LoVo (cell line): Measurements from ENCODE around the gene DENND5B.
"Not testable (repeated sequence)": the region's sequence is repeated elsewhere in the genome, so short reads cannot be mapped to it uniquely, and the experiment has no call there.

Experiments
- DNase-seq: peaks from one replicate; pipeline ENCODE4 v3.0.0-alpha.2; 2016; ENCODE audit warnings: low spot score

DENND5B gene

DNA sequence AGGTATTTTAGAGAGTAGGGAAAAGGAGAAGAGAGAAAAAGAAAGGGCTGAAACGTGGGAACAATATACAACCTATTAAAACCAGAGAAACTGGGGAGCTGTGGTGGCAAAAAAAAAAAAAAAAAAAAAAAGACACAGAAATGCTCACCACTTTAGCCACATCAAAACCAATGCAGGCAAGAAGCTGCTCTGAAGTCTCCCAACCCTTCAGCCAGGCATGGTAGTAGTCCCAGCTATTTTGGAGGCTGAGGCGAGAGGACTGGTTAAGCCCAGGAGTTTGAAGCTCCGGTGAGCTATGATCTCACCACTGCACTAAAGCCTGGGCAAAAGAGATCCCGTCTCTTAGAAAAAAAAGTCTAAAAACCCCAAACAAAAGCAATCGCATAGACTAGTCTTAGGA, 33.2 kb downstream of the DENND5B start:
- DNase-seq: no peak

- not testable (repeated sequence) for DNase-seq
Observed at GRCh38 chr12:31555466-31555865, 35.5 kb downstream of the DENND5B start.

GRCh38 chr12:31550590-31550989, 40.3 kb downstream of the DENND5B start:
- not testable (repeated sequence) for DNase-seq

DNA sequence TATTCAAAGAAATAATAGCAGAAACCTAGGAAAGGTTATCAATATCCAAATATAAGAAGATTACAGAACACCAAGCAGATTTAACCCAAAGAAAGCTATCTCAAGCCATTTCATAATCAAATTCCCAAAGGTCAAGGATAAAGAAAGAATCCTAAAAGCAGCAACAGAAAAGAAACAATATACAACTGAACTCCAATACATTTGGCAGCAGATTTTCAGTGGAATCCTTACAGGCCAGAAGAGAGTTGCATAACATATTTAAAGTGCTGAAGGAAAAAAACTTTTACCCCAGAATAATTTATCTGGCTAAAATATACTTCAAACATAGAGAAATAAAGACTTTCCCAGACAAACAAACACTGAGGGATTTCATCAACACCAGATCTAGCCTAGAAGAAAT, 54.3 kb downstream of the DENND5B start:
- no peak for DNase-seq

- DNase-seq: no peak
Observed at GRCh38 chr12:31533470-31533869, 57.5 kb downstream of the DENND5B start.

DNA sequence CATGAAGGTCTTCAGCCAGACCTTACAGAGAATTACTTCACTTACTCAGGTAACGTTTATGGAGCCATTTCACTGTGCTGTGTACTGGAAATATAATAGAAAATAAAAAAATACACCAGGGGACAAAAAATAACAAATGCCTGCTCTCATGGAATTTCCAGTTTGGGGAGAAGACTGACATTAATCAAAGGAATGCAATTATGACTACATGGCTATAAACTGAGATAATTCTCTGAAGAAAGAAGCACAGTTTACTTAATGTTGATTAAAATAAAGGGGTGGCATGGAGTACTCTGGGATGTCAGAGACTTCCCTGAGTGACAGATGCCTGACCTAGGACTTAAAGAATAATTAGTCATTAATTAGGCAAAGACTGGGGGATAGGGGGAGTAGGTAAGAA, 59.0 kb downstream of the DENND5B start:
- DNase-seq: no peak

DNA sequence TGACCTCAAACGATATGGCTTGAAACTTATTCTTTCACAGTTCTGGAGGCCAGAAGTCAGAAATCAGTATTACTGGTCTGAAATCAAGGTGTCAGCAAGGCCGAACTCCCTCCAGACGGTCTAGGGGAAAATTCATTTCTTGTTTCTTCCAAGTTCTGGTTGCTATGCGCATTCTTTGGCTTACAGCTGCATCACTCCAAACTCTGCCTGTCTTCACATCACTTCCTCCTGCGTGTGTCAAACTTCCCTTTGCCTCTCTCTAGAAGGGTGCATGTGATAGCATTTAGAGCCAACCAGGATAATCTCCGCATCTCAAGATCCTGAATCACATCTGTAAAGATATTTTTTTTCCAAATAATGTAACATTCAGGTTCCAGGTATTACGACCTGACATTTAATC, 62.8 kb downstream of the DENND5B start:
- no peak for DNase-seq

DNA sequence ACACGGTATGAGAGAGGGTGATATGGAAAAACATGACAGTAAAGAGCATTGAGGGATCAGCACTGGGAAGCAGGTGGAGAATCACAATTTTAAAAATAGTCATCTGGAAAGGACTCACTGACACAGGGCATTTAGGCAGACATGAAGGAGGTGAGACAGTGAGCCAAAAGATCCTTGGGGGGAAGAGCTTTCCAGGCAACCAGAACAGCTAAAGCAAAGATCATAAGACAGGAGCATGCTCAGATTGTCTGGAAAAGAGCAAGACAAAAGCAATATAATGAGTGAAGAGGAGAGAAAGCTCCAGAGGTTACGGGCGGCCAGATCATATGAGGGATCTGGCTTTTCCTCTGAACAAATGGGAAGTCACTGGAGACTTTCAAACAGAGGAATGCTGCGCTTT, 63.9 kb downstream of the DENND5B start:
- no peak for DNase-seq

DNA sequence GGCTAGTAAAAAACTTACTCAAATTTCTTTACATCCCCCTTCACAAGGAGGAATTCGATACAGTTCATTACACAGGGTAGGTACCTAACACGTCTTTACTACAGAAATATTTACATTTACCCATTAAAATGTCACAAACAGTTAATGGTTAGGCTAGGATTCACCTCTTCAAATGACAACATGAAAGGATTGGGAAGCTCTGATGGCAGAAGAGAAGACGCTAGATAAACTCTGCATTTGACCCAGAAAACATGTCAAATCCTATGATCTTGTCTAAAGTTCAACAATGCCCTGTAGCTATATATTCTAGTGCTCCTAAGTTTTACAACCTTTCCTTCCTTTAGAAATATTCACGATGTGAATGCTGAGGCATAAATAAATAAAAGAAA, 64.8 kb downstream of the DENND5B start:
- no peak for DNase-seq

DNA sequence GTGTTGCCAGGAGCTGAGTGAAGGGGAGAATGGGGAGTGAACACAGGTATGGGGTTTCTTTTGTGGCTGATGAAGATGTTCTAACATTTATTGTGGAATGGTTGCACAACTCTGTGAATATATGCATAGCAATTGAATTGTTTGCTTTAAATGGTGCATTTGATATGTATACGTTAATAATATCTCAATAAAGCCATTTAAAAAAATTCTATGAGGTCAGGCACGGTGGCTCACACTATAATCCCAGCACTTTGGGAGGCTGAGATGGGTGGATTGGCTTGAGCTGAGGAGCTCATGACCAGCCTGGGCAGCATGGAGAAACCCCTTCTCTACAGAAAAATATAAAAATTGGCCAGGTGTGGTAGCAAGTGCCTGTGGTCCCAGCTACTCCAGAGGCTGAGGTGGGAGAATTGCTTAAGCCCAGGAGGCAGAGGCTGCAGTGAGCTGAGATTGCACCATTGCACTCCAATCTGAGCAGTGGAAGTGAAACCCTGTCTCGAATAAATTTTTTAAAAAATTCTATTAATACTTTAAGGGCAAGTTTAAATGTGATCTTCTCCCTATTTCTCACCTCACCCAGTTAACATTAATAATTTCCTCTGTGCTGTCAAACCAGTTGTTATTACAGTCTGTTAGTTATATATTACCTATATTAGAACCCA, 65.3 kb downstream of the DENND5B start:
- DNase-seq: no peak

DNA sequence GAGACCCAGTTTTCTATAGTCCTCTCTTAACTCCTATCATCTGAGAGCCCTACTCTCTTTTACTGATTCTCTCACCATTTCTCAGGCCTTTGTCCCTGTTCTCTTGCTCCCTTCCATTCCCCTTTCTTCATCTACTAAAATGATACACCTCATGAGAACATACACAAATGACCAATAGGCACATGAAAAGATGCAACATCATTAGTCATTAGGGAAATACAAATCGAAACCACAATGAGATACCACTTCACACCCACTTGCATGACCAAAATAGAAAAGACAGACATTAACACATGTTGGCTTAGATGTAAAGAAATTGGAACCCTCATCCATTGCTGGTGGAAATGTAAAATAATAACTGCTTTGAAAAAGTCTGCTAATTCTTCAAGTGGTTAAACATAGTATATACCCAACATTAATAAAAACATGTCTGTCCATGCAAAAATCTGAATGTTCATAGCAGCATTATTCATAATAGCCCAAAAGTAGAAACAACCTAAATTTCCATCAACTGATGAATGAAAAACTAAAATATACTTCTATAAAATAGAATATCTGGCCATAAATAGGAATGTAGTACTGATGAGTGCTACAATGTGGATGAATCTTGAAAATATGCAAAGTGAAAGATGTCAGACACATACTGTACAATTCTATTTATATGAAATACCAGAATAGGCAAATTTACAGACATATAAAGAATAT, 66.0 kb downstream of the DENND5B start:
- no peak for DNase-seq

DNA sequence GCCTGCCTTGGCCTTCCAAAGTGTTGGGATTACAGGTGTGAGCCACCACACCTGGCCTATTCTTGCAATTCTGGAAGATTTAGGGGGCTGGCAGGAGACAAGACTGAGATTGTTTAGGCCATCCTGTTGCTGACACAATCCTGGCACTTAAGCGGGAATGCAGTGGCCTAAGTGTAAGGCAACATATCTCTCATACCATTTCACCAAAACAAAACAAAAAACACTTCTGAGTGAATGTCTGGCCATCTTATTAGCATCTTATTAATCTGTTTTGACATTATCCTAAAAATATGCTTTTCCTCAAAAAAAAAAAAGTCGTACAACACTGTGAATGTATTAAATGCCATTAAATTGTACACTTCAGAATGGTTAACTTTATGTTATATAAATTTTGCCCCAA, 67.6 kb downstream of the DENND5B start:
- no peak for DNase-seq

GRCh38 chr12:31522607-31523006, 68.3 kb downstream of the DENND5B start:
- DNase-seq: no peak

DNA sequence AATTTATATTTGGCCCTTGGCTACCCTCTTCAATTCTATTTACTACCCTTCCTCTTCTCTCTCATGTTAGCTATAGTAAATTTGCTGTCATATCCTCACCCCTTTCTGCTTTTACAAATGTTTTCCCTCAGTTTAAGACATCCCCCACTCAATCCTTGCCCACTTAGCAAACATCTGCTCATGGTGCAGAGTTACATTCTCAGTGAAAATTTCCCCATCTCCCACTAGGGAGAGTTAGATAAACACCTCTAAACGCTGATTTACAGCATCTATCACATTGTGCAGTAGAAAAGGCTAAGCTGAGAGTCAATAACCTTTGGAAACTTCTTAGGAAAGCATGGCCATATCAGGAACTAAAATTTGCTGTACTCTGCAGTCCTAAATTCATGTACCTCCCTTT, 69.0 kb downstream of the DENND5B start:
- no peak for DNase-seq

DNA sequence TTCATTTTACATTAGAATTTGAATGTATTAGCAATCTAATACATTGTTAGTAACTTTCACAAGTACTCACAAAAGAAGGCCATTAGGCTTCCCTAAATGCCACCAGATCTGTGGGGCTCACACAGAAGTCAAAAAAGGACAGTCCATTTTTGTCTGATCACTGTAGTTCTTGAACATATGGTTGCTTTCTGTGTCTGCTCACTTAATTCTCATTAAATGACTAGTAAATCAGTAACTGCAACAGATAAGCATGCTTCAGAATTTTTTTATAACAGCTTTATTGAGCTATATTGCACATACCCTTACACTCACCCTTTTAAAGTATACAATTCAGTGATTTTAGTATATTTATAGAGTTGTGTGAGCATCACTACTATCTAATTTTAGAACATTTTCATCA, 71.4 kb downstream of the DENND5B start:
- no peak for DNase-seq

- DNase-seq: peak; percentile 56
Observed at GRCh38 chr12:31518680-31519227, 72.2 kb downstream of the DENND5B start.

- no peak for DNase-seq
Observed at GRCh38 chr12:31517994-31518393, 72.9 kb downstream of the DENND5B start.

- no peak for DNase-seq
Observed at GRCh38 chr12:31516702-31517101, 74.2 kb downstream of the DENND5B start.

DNA sequence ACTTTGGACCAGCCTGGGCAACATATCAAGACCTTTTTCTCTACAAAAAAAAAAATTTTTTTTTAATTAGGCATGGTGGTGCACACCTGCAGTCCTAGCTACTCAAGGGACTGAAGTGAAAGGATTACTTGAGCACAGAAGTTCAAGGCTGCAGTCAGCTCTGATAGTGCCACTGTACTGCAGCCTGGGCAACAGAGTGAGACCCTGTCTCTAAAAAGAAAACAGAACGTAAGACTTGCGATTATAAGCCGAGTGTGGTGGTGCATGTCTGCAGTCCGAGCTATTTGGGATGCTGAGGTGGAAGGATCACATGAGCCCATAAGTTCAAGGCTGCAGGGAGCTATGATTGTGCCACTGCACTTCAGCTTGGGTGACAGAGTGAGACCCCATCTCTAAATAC, 76.0 kb downstream of the DENND5B start:
- no peak for DNase-seq

DNA sequence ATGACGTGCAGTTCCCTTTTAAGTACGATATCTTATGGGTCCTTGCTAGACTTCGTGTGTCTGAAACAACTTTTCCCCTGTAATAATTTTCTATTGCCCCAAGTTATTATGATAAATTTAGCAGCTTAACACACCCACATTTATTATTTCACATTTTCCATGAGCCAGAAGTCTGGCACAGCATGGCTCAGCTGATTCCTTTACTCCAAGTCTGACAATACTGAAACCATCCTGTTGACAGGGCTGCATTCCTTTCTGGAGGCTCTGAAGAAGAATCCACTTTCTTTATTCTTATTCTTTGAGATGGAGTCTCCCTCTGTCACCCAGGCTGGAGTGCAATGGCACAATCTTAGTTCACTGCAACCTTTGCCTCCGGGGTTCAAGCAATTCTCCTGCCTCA, 80.9 kb downstream of the DENND5B start:
- DNase-seq: no peak

- DNase-seq: no peak
Observed at GRCh38 chr12:31508436-31509150, 82.3 kb downstream of the DENND5B start.

GRCh38 chr12:31507966-31508365, 83.0 kb downstream of the DENND5B start:
- no peak for DNase-seq
